ENCODE results near the gene PRKG1.
"Not testable (repeated sequence)": the region's sequence is repeated elsewhere in the genome, so short reads cannot be mapped to it uniquely, and the experiment has no call there.

Gene PRKG1

GRCh38 chr10:52108236-52108635, 1033.9 kb downstream of the PRKG1 start:
- DNase-seq = no peak

DNA sequence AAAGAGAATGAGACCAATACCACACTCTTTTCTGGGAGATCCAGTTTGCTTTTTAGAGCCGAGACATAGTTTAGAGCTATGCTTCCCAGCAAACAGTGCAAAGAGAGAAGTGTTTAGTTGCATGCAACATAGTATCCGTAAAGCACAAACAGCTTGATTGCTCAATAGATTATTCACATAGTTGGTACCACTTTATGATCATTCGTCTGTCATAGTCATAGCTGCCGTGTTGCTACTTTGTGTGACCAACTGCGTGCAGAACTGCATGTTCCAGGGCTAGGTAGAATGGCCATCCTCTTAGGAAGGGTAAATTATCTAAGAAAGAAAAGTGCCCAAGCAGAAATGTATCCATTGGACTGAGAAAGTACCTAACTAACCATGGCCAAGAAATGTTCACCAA, 1036.3 kb downstream of the PRKG1 start:
- DNase-seq = no peak

- no peak for DNase-seq
Observed at GRCh38 chr10:52111101-52111891, 1037.0 kb downstream of the PRKG1 start.

GRCh38 chr10:52115823-52116222, 1041.5 kb downstream of the PRKG1 start:
- DNase-seq = no peak

GRCh38 chr10:52119507-52119906, 1045.2 kb downstream of the PRKG1 start:
- DNase-seq = no peak

DNA sequence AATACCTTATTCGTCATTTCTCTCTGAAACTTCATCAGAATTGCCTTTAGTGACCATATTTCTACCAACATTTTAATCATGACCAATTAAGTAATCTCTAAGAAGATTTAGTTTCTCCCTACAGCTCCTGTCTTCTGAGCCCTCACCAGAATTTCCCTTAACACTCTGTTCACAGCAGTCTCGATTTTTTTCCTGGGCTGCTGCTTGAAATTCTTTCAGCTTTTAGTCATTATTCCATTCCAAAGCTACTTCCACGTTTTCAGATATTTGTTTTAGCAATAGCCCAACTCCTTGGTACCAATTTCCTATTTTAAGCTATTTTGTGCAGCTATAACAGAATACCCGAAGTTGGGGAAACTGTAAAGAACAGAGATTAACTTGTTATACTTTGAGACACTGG, 1047.4 kb downstream of the PRKG1 start:
- DNase-seq = no peak

DNA sequence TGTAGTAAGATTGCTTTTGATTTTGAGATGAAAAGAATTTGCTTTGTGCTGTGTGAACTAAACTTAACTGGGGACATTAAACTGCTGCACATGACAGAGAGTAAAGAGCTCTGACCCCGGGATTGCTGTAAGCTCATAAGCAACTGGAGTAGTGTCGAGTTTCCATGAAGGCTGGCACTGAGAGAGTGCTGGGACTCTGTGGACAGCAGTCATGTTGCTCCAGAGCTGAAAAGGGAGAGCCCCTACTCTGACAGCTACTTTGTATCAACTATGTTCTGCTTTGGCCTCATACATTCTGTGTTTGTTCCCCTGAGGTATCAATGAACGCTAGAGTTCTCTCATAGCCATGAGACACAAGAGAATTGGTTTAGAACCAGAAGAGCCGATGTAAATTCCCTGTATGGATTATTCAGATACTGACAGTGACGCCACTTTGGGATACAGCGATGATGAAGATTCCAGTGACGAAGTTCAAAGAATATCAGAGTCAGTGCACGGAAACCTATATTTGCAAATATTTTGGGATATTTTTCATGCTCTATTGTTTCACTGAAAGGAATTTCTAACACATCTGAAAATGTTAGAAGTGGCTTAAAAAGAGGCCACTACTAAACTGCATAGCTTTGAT, 1053.9 kb downstream of the PRKG1 start:
- DNase-seq = no peak

GRCh38 chr10:52129410-52130178, 1055.3 kb downstream of the PRKG1 start:
- no peak for DNase-seq

GRCh38 chr10:52135101-52135500, 1060.8 kb downstream of the PRKG1 start:
- no peak for DNase-seq

GRCh38 chr10:52136921-52137320, 1062.6 kb downstream of the PRKG1 start:
- no peak for DNase-seq

DNA sequence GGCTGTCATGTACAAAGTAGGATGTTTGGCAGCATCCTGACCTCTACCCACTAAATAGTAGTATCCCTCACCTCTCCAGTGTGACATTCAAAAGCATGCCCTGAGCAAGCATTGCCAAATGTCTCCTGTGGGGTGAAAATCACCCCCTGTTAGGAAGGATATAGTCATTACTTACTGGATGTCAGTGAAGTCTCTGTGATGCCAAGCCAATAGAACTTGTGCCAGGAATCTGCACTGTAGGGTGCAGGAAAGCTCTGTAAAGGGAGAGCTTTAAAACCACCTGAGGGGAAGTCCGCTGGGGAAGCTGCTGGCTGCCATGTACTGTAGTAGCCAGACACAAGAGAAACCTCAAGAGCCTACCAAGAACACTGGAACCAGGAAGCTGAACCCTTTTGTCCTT, 1069.1 kb downstream of the PRKG1 start:
- DNase-seq = no peak

DNA sequence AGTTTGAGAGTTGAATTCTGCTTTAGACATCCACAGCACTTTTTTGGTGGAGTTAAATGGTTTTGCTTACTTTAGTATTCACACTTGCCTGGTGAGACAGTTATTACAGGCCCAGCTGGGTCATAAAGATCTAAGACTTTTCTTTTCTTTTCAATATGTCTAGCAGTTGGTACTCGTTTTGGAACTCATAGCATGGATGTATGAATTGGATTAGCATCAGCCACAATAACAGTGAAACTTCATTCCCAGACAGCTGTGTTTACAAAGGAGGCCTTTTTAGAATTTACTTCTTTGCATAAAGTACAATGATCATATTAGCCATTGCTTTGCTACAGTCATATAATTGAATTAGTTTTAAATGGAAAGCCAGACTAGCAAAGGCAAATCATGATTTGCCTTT, 1071.3 kb downstream of the PRKG1 start:
- no peak for DNase-seq

GRCh38 chr10:52146766-52147165, 1072.5 kb downstream of the PRKG1 start:
- no peak for DNase-seq

DNA sequence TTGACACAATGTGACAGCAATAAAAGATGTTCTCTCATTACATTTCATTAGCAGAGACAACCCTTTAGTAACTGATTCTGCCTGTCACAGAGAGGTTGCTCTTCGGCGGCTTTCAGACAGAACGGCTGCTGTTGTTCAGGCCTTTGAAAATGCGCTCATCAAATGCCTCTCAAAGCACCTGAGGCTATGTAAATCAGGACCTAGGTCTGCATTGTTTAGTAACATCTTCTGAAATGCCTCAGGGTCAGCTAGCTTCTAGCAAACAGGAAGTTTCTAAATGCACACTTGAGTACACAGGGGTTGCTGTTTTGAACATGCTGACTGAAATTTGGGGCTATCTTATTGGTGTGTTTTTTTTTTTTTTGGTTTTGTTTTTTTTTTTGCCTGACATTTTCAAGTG, 1096.5 kb downstream of the PRKG1 start:
- no peak for DNase-seq

DNA sequence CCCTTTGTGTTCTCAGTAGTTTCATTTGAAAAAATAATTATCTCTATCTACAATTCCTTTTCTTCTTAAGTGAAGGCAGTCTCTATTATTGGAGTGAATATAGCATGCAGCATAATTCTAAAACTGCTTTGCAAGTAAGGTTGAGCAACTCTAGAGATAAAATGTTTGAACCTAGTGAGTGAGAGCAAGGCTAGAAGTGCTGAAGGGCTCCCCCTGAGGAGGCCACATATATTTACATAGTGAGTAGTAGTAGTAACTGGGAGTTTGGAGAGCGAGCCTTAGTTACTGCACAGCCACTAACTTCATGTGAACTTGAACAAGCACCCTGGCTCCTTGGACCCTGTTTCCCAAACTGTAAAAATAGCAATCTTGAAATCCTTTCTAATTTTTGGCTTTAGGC, 1098.3 kb downstream of the PRKG1 start:
- no peak for DNase-seq

- DNase-seq = no peak
Observed at GRCh38 chr10:52185256-52185655, 1111.0 kb downstream of the PRKG1 start.

- no peak for DNase-seq
Observed at GRCh38 chr10:52187521-52188258, 1113.4 kb downstream of the PRKG1 start.

GRCh38 chr10:52191049-52191448, 1116.8 kb downstream of the PRKG1 start:
- no peak for DNase-seq

GRCh38 chr10:52194191-52194590, 1119.9 kb downstream of the PRKG1 start:
- DNase-seq = no peak

DNA sequence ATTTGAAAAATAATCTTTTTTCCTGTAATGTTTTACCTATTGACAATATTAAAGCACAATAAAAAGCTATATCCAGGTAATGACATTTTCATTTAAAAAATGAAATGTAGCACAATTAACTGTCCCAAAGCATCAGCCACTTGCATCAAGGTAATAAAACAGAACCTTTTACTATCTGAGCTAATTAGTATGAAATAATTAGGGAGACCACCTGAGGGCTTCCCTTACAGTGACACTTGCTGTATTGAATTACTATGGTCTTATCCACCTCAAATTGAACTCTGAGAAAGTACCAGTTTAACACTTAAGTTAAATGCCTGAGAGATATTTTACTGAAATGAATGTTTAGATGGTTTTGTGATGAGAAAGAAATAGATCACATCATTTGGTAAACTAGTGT, 1120.4 kb downstream of the PRKG1 start:
- no peak for DNase-seq

- DNase-seq = no peak
Observed at GRCh38 chr10:52197098-52197497, 1122.8 kb downstream of the PRKG1 start.

DNA sequence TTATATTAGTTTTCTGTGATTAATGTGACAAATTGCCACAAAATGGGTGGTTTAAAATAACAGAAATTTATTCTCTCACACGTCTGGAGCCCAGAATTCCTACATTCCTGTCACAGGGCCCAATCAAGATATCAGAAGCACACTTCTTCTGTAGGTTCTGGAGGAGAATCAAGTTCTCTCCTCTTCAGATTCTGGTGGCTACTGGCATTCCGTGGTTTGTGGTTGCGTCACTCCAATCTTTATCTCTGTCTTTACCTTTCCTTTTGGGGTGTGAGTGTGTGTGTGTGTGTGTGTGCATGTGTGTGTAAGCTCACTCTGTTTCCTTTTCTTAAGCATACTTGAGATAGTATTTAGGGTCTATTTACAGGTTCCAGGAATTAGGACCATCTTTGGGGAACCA, 1124.3 kb downstream of the PRKG1 start:
- no peak for DNase-seq

DNA sequence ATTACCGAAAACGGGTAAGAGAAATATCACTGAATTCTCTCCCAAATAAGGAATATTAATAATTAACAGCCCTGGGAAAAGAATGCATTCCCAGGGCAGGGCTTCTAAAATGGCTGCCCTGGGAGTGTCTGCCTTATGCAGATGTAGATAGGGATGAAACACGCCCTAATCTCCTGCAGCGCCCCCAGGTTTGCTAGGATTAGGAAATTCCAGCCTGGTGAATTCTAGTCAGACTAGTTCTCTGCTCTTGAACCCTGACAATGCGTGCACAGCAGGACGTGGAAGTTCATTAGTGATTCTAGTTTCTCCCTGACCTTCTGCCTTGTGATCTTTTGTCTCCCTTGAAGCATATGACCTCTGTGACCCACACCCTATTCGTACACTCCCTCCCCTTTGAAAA, 1130.6 kb downstream of the PRKG1 start:
- DNase-seq = not testable (repeated sequence)
